HL-60 (cell line): ENCODE data around the gene CD164L2.

Experiments used
- DNase-seq, 2 experiments: peaks; one replicate each; pipeline ENCODE4 v3.0.0-alpha.2; 2010 to 2020; ENCODE audit warnings: low read depth in 1 of 2, low spot score in 1 of 2
- H3K27ac ChIP-seq: fragments of 250-450 bp; sonication (Bioruptor Pico); replicated peaks from 2 replicates; pipeline ENCODE4 v1.5.1; 2020; ENCODE audit warnings: mild to moderate bottlenecking, moderate library complexity
- H3K27me3 ChIP-seq: fragments of 250-450 bp; sonication (Bioruptor Pico); 2 replicates; pipeline ENCODE4 v1.5.1; 2021; ENCODE audit warnings: mild to moderate bottlenecking, moderate library complexity; ENCODE audit not compliant: insufficient read depth, poor library complexity, severe bottlenecking
- H3K4me3 ChIP-seq: replicated peaks from 2 replicates; pipeline ENCODE4 v1.5.1; 2011; ENCODE audit warnings: mild to moderate bottlenecking, control low read depth, low read length; ENCODE audit not compliant: insufficient read depth
- GABPA ChIP-seq: IDR thresholded peaks from 2 replicates; pipeline ENCODE4 v1.6.1; 2012; ENCODE audit warnings: low read depth
- POLR2AphosphoS5 ChIP-seq: IDR thresholded peaks from 2 replicates; pipeline ENCODE4 v1.6.1; 2012; ENCODE audit warnings: low read depth
- SPI1 ChIP-seq: IDR thresholded peaks from 2 replicates; pipeline ENCODE4 v1.6.1; 2012; ENCODE audit warnings: low read depth, mild to moderate bottlenecking, borderline replicate concordance
- TF ChIP-seq, protein P1 (sequence below): IDR thresholded peaks from 2 replicates; pipeline ENCODE4 v1.6.1; 2012; ENCODE audit warnings: low read depth; ENCODE audit not compliant: insufficient replicate concordance
- TF ChIP-seq, protein P2 (sequence below): IDR thresholded peaks from one replicate; pipeline ENCODE4 v1.5.1; 2011; ENCODE audit warnings: low read length, control low read depth, inconsistent platforms; ENCODE audit not compliant: insufficient read depth

The CD164L2 gene

DNA sequence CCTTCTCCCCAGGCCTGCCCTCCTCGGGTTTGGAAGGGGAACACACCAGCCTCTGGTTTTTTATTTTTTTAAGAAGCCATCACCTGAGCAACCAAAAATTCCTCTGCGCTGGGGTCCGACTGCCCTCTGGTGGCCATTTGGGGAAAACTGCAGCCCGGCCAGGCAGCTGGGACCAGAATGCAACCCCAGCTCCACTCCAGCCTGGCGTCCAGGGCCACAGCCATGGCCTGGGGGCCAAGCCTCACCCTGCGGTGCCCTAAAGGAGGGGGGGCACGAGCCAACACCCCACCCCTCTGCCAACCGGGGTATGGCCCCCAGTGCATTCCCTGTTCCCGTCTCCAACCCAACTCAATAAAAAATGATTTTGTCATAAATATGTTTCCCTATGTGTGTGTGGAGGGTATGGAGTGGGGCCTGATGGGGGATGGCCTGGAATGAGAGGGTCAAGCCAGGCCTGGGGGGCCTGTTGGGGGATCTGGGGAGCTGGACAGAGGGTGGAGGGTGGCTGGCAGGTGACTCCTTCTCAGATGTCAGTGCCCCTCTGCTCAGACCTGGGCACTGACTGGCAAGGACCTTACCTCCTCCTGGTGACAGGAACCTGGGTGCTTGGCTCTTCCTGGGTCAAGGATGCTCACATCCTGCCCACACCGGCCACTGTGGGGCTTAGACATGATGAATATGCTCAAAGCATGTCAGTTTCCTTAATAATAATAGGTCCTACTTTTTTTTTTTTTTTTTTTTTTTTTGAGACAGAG lies 12.5 kb upstream of the CD164L2 start:
- TF ChIP-seq, protein P1, sequence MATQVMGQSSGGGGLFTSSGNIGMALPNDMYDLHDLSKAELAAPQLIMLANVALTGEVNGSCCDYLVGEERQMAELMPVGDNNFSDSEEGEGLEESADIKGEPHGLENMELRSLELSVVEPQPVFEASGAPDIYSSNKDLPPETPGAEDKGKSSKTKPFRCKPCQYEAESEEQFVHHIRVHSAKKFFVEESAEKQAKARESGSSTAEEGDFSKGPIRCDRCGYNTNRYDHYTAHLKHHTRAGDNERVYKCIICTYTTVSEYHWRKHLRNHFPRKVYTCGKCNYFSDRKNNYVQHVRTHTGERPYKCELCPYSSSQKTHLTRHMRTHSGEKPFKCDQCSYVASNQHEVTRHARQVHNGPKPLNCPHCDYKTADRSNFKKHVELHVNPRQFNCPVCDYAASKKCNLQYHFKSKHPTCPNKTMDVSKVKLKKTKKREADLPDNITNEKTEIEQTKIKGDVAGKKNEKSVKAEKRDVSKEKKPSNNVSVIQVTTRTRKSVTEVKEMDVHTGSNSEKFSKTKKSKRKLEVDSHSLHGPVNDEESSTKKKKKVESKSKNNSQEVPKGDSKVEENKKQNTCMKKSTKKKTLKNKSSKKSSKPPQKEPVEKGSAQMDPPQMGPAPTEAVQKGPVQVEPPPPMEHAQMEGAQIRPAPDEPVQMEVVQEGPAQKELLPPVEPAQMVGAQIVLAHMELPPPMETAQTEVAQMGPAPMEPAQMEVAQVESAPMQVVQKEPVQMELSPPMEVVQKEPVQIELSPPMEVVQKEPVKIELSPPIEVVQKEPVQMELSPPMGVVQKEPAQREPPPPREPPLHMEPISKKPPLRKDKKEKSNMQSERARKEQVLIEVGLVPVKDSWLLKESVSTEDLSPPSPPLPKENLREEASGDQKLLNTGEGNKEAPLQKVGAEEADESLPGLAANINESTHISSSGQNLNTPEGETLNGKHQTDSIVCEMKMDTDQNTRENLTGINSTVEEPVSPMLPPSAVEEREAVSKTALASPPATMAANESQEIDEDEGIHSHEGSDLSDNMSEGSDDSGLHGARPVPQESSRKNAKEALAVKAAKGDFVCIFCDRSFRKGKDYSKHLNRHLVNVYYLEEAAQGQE: no peak
- TF ChIP-seq, protein P2, sequence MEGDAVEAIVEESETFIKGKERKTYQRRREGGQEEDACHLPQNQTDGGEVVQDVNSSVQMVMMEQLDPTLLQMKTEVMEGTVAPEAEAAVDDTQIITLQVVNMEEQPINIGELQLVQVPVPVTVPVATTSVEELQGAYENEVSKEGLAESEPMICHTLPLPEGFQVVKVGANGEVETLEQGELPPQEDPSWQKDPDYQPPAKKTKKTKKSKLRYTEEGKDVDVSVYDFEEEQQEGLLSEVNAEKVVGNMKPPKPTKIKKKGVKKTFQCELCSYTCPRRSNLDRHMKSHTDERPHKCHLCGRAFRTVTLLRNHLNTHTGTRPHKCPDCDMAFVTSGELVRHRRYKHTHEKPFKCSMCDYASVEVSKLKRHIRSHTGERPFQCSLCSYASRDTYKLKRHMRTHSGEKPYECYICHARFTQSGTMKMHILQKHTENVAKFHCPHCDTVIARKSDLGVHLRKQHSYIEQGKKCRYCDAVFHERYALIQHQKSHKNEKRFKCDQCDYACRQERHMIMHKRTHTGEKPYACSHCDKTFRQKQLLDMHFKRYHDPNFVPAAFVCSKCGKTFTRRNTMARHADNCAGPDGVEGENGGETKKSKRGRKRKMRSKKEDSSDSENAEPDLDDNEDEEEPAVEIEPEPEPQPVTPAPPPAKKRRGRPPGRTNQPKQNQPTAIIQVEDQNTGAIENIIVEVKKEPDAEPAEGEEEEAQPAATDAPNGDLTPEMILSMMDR: peak; percentile 64
- H3K27ac ChIP-seq: no peak overlapping the region
- DNase-seq: peak; percentile 50 to 77
- H3K4me3 ChIP-seq: no peak overlapping the region
- no peaks in the 10 kb centered on the region for H3K27me3 ChIP-seq

DNA sequence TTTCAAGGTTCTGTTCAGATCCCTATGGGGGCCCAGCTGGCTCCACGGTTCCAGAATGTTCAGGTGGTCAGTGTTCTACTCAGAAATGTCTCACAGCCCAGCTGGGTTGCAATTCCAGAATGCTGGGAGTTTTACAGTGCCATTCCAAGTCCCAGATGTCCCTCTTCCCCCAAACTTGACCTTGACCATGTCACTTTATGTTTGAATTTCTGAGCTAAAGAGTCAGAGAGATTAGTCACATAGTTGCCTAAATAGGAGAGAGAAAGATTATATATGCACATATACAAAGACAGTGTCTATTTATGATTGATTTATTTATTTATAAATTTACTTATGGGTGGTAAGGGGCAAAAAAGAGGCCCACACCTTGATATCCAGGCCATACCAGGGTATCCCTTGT lies 11.8 kb upstream of the CD164L2 start:
- Histone ChIP-seq H3K27me3 (no peaks in the 10 kb centered on the region), H3K27ac (no peak overlapping the region), H3K4me3 (no peak overlapping the region)
- no peak for DNase-seq
- TF ChIP-seq, protein P2: no peak
- TF ChIP-seq SPI1: no peak
- TF ChIP-seq, protein P1: no peak

DNA sequence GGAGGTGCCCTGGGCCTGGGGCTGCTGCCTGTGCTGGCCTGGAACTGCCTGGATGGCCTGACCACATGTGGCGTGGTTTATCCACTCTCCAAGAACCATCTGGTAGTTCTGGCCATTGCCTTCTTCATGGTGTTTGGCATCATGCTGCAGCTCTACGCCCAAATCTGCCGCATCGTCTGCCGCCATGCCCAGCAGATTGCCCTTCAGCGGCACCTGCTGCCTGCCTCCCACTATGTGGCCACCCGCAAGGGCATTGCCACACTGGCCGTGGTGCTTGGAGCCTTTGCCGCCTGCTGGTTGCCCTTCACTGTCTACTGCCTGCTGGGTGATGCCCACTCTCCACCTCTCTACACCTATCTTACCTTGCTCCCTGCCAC lies 11.1 kb upstream of the CD164L2 start:
- H3K4me3 ChIP-seq: no peak overlapping the region
- DNase-seq: no peak
- no peak overlapping the region for H3K27ac ChIP-seq
- TF ChIP-seq GABPA: no peak
- TF ChIP-seq, protein P1: no peak
- no peak for TF ChIP-seq POLR2AphosphoS5
- TF ChIP-seq, protein P2: no peak
- no peak for TF ChIP-seq SPI1
- no peaks in the 10 kb centered on the region for H3K27me3 ChIP-seq
